Stimulated activated CD8-positive, alpha-beta memory T cell treated with anti-CD3 and anti-CD28 coated beads, Interleukin-4, amount 100 ng/mL, for 1 hour (primary cell): ENCODE measurements around the gene THAP12.
"Not testable (repeated sequence)": the region's sequence is repeated elsewhere in the genome, so short reads cannot be mapped to it uniquely, and the experiment has no call there.

Experiments used
- DNase-seq, 2 donors: peaks; one replicate each; pipeline ENCODE4 v3.0.0-alpha.2; 2020; ENCODE audit warnings: low read depth in 2 of 2, low spot score in 1 of 2

Gene THAP12

DNA sequence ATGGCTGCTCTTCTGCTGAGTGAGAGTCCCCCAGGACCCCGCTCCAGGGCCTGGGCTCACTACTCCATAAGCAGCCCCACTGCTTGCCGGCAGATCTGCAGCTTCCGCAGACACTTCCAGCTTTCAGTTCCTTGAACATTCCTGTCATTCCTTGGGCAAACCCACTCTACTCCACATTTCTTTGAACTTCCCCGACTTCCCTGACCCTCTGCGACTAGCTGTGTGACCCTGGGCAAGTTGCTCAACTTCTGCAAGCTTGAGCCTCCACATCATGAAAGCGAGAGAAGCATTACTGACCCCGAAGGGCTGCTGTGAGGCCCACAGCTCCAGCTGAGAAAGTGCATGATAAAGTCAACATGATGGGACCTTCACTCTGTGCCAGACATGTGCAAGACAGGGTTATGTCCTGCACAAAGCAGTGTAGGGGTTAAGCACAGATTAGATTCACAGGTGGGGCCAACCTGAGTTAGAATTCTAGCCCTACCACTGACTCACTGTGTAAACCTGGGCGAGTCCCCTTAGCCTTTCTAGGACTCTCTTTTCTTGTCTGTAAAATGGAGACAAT is 51.8 kb downstream of the THAP12 start:
- no peak for DNase-seq

- DNase-seq, result no peak
These were observed 53.1 kb downstream of the THAP12 start for GRCh38 chr11:76327756-76328388.

GRCh38 chr11:76327202-76327601 is 53.7 kb downstream of the THAP12 start:
- no peak for DNase-seq

- no peak for DNase-seq
These were observed 55.7 kb downstream of the THAP12 start for GRCh38 chr11:76325185-76325584.

GRCh38 chr11:76323804-76324203 is 57.1 kb downstream of the THAP12 start:
- no peak for DNase-seq

GRCh38 chr11:76323375-76323774 is 57.6 kb downstream of the THAP12 start:
- DNase-seq, result not testable (repeated sequence)

DNA sequence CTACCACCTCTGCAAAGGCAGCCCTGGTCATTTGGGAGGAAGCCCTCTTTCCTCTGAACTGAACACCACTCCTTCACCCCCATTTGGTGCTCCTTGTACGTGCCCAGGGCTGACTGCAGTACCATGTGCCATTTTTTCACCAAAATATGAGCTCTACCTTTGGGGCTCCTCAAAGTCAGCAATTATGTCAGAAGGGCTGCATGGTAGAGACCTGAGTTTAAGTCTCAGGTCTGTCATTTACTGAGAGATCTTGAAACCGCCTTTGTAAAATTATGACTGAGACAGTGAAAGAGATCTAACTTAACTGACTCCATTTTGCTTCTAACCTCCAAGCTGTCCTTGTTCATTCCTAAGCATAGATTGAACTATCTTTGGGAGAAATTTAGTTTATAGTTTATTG is 58.0 kb downstream of the THAP12 start:
- DNase-seq, result no peak

DNA sequence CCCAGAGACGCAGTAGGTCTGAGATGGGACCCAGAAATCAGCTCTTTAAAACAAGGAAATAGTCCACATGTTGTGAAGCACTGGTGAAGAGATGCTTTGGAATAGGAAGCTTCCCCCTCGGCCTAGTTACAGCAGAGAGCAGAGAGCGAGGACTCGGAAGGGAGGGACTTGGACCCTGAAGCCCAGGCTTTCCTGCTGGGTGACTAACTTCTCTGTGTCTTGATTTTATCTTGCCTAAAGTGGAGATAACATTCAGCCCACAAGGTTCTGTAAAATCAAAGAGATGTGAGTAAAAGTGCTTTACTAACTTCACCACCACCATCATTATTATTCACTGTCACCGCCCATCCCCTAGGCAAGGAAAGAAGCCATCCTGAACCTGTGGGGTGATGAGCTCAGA is 58.4 kb downstream of the THAP12 start:
- no peak for DNase-seq

DNA sequence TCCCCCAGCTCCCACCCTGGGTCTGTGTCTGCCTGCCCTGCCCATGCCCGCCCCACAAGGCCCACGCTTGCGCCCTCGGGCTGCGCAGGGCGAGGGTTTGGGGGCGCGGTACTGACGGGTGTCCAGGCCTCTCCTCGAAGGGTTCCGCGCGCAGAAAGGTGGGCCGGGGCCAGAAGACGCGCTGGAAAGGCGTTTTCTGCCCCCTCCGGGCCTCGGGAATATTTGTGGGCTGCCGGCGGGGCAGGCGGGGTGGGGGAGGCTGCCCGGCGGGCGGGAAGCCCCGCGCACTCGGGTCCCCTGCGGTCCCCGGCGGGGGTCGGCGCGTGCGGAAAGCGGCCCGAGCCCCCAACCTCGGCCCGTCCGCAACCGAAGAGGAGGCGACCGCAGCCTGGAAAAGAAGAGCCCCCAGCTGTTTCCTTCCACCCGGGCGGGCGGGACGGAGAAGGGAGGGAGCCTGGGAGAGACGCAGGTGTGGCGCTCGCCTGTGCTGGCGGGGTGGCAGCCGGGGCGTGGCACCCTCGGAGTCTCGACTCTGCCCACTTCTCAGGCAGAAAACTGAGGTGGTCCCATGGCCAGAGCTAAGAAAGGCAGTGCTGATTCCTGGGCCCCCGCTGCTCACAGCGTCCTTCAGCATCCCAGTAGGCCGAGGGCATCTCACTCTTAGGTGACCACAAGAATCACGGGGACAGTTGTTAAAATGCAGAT is 59.0 kb downstream of the THAP12 start:
- no peak for DNase-seq

DNA sequence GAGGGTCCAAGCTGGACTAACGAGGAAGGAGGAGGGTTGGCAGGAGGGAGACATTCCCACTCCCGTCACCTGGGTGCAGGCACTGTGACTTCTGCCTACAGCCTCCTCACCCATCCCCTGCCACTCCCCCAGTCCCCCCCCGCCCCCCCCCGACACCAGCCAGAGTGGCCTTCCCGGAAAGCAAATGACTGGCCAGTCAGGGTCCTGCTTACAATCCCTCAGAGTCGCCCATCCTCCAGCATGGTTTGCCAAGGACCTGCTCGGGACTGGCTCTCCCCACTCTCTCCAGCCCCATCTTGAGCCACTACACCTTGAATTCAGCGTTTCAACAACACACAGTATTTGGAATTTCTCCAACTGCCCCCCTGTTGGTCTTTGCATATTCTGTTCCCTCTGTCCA is 59.6 kb downstream of the THAP12 start:
- no peak for DNase-seq

GRCh38 chr11:76320929-76321328 is 60.0 kb downstream of the THAP12 start:
- DNase-seq, result no peak

GRCh38 chr11:76319798-76320197 is 61.1 kb downstream of the THAP12 start:
- DNase-seq, result not testable (repeated sequence)

DNA sequence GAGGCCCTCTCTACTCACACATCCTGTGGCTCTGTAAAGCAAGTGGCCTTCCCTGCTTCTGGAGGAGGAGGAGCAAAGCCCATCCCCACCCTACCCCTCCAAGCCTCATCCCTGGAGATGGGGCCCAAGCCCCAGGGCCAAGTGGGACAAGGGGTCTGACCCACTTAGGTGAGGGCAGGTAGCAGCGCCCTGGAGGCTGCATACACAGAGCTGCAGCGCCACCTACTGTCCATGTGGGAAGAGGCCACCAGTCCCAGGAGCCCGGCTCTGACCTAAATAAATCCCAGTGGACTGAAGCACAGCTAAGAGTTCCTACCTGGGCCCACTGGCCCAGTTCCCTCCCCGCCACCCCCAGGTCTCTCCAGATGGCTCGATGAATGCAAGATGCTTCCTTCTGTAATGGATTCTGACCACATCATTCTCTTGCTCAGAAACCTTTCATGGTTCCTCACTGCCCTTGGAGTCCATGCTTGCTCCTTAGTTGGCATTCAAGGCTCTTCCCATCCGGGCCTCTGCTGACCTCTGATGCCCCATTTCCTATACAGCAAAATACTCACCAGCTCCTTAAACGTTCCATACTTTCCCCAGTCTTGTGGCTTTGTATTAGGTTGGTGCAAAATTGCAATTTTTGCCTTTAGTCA is 62.1 kb downstream of the THAP12 start:
- peak; percentile 74 to 81 for DNase-seq

DNA sequence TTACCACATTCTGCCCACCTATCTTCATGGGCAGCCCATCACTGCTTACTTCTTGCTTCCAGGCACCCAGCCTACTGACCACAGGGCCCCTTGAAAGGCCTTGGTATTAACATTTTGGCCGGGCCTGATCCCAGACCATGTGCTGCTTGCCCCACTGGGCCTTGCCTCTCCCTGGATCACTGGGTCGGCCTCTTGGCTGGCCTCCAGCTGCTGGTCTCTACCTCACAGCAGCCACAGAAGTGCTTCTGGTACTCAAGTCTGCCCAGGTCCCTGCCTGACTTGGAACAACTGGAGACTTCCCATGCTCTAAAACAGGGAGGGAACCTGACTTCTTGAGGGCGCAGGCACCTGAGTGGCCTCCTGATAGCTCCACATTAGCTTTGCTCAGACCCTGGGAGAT is 63.6 kb downstream of the THAP12 start:
- DNase-seq, result no peak

GRCh38 chr11:76316726-76317125 is 64.2 kb downstream of the THAP12 start:
- no peak for DNase-seq

- DNase-seq, result no peak
These were observed 65.6 kb downstream of the THAP12 start for GRCh38 chr11:76315182-76315853.

- DNase-seq, result no peak
These were observed 66.2 kb downstream of the THAP12 start for GRCh38 chr11:76314741-76315090.

GRCh38 chr11:76313913-76314740 is 66.8 kb downstream of the THAP12 start:
- no peak for DNase-seq

GRCh38 chr11:76313271-76313670 is 67.7 kb downstream of the THAP12 start:
- DNase-seq, result no peak

DNA sequence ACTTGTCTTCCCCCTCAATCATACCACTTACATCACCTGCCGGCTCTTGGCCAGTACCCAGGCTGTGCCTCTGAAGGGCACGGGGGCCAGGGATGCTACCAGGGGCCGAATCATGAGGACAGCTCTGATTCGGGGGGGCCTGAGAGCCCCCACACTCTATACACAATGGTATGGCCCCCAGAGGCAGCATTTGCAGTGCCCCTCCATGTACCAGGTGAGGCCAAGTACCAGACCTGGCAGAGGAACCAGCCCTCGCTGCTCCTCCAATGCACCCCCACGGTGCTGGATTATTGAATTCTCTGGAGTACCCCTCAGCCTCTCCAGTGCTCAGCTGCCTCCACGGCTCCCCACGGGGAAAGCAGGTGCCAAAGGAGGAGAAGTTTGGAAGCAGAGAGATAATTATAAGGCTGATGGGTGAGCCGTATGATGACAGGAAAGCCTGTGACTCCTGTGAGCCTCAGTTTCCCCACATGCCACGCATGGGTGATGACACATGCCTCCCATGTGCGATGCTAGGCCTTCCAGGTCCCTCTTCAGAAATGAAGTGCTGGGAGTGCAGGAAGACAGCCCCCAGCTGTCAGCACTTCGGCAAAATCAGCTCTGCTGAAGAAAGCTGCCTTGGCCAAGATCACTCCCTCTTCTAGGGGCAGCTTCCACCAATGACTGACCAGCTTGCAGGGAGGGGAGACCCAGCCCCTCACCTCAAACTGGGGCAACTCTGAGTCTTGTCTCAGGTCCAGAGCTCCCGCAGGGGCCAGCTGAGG is 69.9 kb downstream of the THAP12 start:
- DNase-seq, result no peak
